Body of pancreas (tissue), 4 donors: ENCODE data around the gene ABCA3.

Experiments used
- CTCF ChIP-seq, 7 experiments: fragments of 450-650 bp in 4 of 7; fragments of 200-600 bp in 3 of 7; sonication (generic) in 3 of 7; IDR thresholded peaks; one replicate each; pipeline ENCODE4 v1.5.1; 2016 to 2019; ENCODE audit warnings: antibody characterized with exemption in 7 of 7
- POLR2A ChIP-seq, 3 donors: fragments of 450-650 bp; IDR thresholded peaks; one replicate each; pipeline ENCODE4 v1.6.1; 2016; ENCODE audit warnings: antibody characterized with exemption in 3 of 3, mild to moderate bottlenecking in 2 of 3

GRCh38 chr16:2244926-2245795, 95.4 kb downstream of the ABCA3 start:
- TF ChIP-seq POLR2A (IDR thresholded peaks at IDR 0.05) (no peak), CTCF (IDR thresholded peaks at IDR 0.05) (no peak)
